Panc1 (cell line): ENCODE measurements around the gene LRRC23.
"Not testable (repeated sequence)": the region's sequence is repeated elsewhere in the genome, so short reads cannot be mapped to it uniquely, and the experiment has no call there.

Experiments
- CTCF ChIP-seq: fragments of 450-650 bp; IDR thresholded peaks from 2 replicates; pipeline ENCODE4 v1.5.1; 2017; ENCODE audit warnings: mild to moderate bottlenecking
- POLR2AphosphoS5 ChIP-seq: IDR thresholded peaks from 2 replicates; pipeline ENCODE4 v1.6.1; 2012; ENCODE audit warnings: mild to moderate bottlenecking, low read depth, low read length, moderate library complexity
- REST ChIP-seq, 2 experiments: IDR thresholded peaks; 2 replicates each; pipeline ENCODE4 v1.6.1; 2011 to 2012; ENCODE audit warnings: low read depth in 2 of 2, control low read depth in 1 of 2, low read length in 1 of 2, mild to moderate bottlenecking in 1 of 2, moderate library complexity in 1 of 2; ENCODE audit not compliant: insufficient read depth in 1 of 2
- SIN3A ChIP-seq: IDR thresholded peaks from 2 replicates; pipeline ENCODE4 v1.6.1; 2012; ENCODE audit warnings: low read depth, mild to moderate bottlenecking, low read length, moderate library complexity, borderline replicate concordance; ENCODE audit not compliant: insufficient read depth
- TCF7L2 ChIP-seq: IDR thresholded peaks from 2 replicates; pipeline ENCODE4 v1.6.1; 2011; ENCODE audit warnings: mild to moderate bottlenecking, low read depth, low read length, inconsistent platforms

- not testable (repeated sequence) for TF ChIP-seq CTCF; TCF7L2; REST (IDR thresholded peaks at IDR 0.05; ENCODE audit: insufficient read depth in 1 of 2, low read depth in 2 of 2, low read length in 1 of 2); POLR2AphosphoS5; SIN3A
These were observed 11.9 kb upstream of the LRRC23 start for GRCh38 chr12:6892683-6893082.
